DND-41 (cell line): ENCODE measurements around the gene NRK.

Experiments
- ATAC-seq: fragments of 200-7000 bp; cut with Tn5 transposase; 3 replicates; pipeline ENCODE4 v1.9.1; 2021; ENCODE audit warnings: low read depth; ENCODE audit not compliant: insufficient read depth
- DNase-seq: peaks from one replicate; pipeline ENCODE4 v3.0.0-alpha.2; 2020
- H2AFZ ChIP-seq: 2 replicates; pipeline ENCODE4 v1.6.0; 2012; ENCODE audit warnings: low read depth, low read length
- H3K27ac ChIP-seq: 2 replicates; pipeline ENCODE4 v1.5.1; 2012; ENCODE audit warnings: low read length, inconsistent platforms
- H3K27me3 ChIP-seq: fragments of 200-600 bp; sonication (generic); 2 replicates; pipeline ENCODE4 v1.6.0; 2012; ENCODE audit warnings: low read length, mild to moderate bottlenecking, inconsistent platforms; ENCODE audit not compliant: insufficient read depth, poor library complexity
- H3K36me3 ChIP-seq: 2 replicates; pipeline ENCODE4 v1.5.1; 2012; ENCODE audit warnings: low read length, inconsistent platforms; ENCODE audit not compliant: insufficient read depth
- H3K4me1 ChIP-seq: 2 replicates; pipeline ENCODE4 v1.5.1; 2012; ENCODE audit warnings: mild to moderate bottlenecking, low read length; ENCODE audit not compliant: insufficient read depth
- H3K4me2 ChIP-seq: 2 replicates; pipeline ENCODE4 v1.6.0; 2012; ENCODE audit warnings: mild to moderate bottlenecking, moderate library complexity, low read length, inconsistent platforms; ENCODE audit not compliant: insufficient read depth
- H3K4me3 ChIP-seq, 2 experiments: fragments of 200-600 bp in 1 of 2; shearing (Covaris generic) in 1 of 2; 2 replicates each; pipeline ENCODE4 v1.5.1; 2012 to 2016; ENCODE audit warnings: inconsistent platforms in 2 of 2, low read length in 2 of 2, mild to moderate bottlenecking in 2 of 2, low read depth in 1 of 2, moderate library complexity in 1 of 2
- H3K79me2 ChIP-seq: 2 replicates; pipeline ENCODE4 v1.6.0; 2012; ENCODE audit warnings: low read length, inconsistent platforms; ENCODE audit not compliant: insufficient read depth
- H3K9ac ChIP-seq: 2 replicates; pipeline ENCODE4 v1.6.0; 2012; ENCODE audit warnings: low read depth, mild to moderate bottlenecking, inconsistent platforms, low read length, moderate library complexity
- H3K9me3 ChIP-seq: 2 replicates; pipeline ENCODE4 v1.5.1; 2012; ENCODE audit warnings: low read length, moderate library complexity, mild to moderate bottlenecking, inconsistent platforms; ENCODE audit not compliant: insufficient read depth, severe bottlenecking
- H4K20me1 ChIP-seq: 2 replicates; pipeline ENCODE4 v1.6.0; 2012; ENCODE audit warnings: low read length; ENCODE audit not compliant: insufficient read depth
- EZH2 ChIP-seq: IDR thresholded peaks from 3 replicates; pipeline ENCODE4 v1.6.1; 2012; ENCODE audit warnings: borderline replicate concordance, low read depth, mild to moderate bottlenecking, moderate library complexity, low read length, inconsistent platforms; ENCODE audit not compliant: severe bottlenecking
- TF ChIP-seq, protein P1 (sequence below): IDR thresholded peaks from 2 replicates; pipeline ENCODE4 v1.5.1; 2012; ENCODE audit warnings: borderline replicate concordance, low read length, moderate library complexity, mild to moderate bottlenecking; ENCODE audit not compliant: poor library complexity, severe bottlenecking; ENCODE audit errors: extremely low read depth

The NRK gene

GRCh38 chrX:105820247-105820646 is 2.1 kb upstream of the NRK start:
- ATAC-seq (no peak), DNase-seq (no peak)
- Histone ChIP-seq H3K79me2 (no peaks in the 10 kb centered on the region), H3K27ac (no peak overlapping the region), H3K4me2 (no peak overlapping the region), H2AFZ (no peak overlapping the region), H3K9ac (no peak overlapping the region), H3K4me3 (no peak overlapping the region), H3K9me3 (no peaks in the 10 kb centered on the region), H3K27me3 (no peaks in the 10 kb centered on the region), H4K20me1 (no peaks in the 10 kb centered on the region), H3K36me3 (no peaks in the 10 kb centered on the region), H3K4me1 (no peaks in the 10 kb centered on the region)
- TF ChIP-seq EZH2 = no peak
- TF ChIP-seq, protein P1, sequence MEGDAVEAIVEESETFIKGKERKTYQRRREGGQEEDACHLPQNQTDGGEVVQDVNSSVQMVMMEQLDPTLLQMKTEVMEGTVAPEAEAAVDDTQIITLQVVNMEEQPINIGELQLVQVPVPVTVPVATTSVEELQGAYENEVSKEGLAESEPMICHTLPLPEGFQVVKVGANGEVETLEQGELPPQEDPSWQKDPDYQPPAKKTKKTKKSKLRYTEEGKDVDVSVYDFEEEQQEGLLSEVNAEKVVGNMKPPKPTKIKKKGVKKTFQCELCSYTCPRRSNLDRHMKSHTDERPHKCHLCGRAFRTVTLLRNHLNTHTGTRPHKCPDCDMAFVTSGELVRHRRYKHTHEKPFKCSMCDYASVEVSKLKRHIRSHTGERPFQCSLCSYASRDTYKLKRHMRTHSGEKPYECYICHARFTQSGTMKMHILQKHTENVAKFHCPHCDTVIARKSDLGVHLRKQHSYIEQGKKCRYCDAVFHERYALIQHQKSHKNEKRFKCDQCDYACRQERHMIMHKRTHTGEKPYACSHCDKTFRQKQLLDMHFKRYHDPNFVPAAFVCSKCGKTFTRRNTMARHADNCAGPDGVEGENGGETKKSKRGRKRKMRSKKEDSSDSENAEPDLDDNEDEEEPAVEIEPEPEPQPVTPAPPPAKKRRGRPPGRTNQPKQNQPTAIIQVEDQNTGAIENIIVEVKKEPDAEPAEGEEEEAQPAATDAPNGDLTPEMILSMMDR = no peak

- Histone ChIP-seq H3K4me3 (no peak overlapping the region), H3K9ac (no peak overlapping the region), H4K20me1 (no peaks in the 10 kb centered on the region), H3K79me2 (no peaks in the 10 kb centered on the region), H2AFZ (no peak overlapping the region), H3K4me1 (no peaks in the 10 kb centered on the region), H3K4me2 (no peak overlapping the region), H3K36me3 (no peaks in the 10 kb centered on the region), H3K27me3 (no peaks in the 10 kb centered on the region), H3K9me3 (no peaks in the 10 kb centered on the region), H3K27ac (no peak overlapping the region)
- TF ChIP-seq, protein P1 = no peak
- ATAC-seq (no peak), DNase-seq (no peak)
Observed at GRCh38 chrX:105821471-105822121, 743 bp upstream of the NRK start.

DNA sequence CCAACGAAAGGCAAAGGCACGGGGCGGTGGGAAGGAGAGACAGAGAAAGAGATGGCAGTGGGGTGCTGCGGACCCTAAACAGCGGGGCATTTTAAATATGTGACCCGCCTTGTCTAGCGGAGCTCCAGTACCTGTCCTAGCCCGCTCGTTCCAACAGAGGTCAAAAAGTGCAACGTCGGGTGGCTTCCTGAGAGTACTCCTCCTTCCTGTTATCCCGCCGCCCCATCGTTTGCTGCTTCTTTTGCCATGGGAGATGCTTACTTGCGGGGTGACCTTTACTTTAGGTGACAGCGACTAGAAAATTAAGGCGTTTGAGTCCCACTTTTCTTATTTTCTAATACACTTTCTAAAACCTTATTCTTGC is 735 bp downstream of the NRK start:
- H2AFZ ChIP-seq = no peak overlapping the region
- H3K4me3 ChIP-seq = no peak overlapping the region
- H3K79me2 ChIP-seq = no peaks in the 10 kb centered on the region
- ATAC-seq = no peak
- H3K27ac ChIP-seq = no peak overlapping the region
- no peaks in the 10 kb centered on the region for H3K27me3 ChIP-seq
- H3K4me1 ChIP-seq = no peaks in the 10 kb centered on the region
- H4K20me1 ChIP-seq = no peaks in the 10 kb centered on the region
- no peak overlapping the region for H3K4me2 ChIP-seq
- H3K36me3 ChIP-seq = no peaks in the 10 kb centered on the region
- no peaks in the 10 kb centered on the region for H3K9me3 ChIP-seq
- TF ChIP-seq, protein P1 = no peak
- TF ChIP-seq EZH2 = no peak
- no peak overlapping the region for H3K9ac ChIP-seq
- DNase-seq = no peak

- ATAC-seq (no peak), DNase-seq (no peak)
- H3K9ac ChIP-seq = no peak overlapping the region
- TF ChIP-seq EZH2 = no peak
- no peak overlapping the region for H3K27ac ChIP-seq
- H3K79me2 ChIP-seq = no peaks in the 10 kb centered on the region
- no peak overlapping the region for H3K4me3 ChIP-seq
- no peak overlapping the region for H3K4me2 ChIP-seq
- no peaks in the 10 kb centered on the region for H3K27me3 ChIP-seq
- no peaks in the 10 kb centered on the region for H3K9me3 ChIP-seq
- H3K36me3 ChIP-seq = no peaks in the 10 kb centered on the region
- no peaks in the 10 kb centered on the region for H4K20me1 ChIP-seq
- no peak overlapping the region for H2AFZ ChIP-seq
- H3K4me1 ChIP-seq = no peaks in the 10 kb centered on the region
Observed at GRCh38 chrX:105829011-105829410, 6.7 kb downstream of the NRK start.
